Measurements from ENCODE around the gene KLHDC4.
"Not testable (repeated sequence)": the region's sequence is repeated elsewhere in the genome, so short reads cannot be mapped to it uniquely, and the experiment has no call there.

KLHDC4 gene

DNA sequence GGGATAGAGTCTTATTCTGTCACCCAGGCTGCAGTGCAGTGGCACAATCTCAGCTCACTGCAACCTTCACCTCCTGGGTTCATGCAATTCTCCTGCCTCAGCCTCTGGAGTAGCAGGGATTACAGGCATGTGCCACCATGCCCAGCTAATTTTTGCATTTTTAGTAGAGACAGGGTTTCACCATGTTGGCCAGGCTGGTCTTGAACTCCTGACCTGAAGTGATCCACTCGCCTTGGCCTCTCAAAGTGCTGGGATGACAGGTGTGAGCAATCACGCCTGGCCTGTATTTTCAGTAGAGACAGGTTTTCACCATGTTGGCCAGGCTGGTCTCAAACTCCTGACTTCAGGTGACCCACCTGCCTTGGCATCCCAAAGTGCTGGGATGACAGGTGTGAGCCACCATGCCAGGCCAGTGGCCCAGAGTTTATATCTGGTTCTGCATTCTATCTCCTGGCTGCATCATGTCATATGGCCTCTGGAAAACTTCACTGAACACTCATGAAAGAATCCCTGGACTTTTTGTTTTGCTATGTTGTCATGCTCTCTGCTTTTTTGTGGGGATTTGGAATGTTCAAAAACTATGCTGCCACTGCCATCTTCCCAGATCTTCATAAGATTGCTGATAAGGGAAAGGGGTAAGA, 21.8 kb upstream of the KLHDC4 start:
- not testable (repeated sequence) for DNase-seq

- DNase-seq = no peak
Observed at GRCh38 chr16:87784812-87785211, 19.0 kb upstream of the KLHDC4 start.

DNA sequence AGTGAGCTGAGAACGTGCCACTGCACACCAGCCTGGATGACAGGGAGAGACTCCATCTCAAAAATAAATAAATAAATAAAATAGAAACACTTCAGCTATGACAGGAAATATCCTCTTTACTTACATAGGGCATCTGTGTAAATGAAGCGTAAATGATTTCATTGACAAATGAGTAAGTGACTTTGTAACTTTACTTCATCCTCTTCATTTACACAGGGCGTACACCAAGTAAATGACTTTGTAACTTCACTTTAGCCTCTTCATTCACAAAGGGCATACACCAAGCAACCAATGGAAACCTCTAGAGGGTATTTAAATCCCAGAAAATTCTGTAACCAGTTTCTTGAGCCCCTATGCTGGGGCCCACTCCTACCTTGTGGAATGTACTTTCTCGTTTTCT, 16.2 kb upstream of the KLHDC4 start:
- no peak for DNase-seq

DNA sequence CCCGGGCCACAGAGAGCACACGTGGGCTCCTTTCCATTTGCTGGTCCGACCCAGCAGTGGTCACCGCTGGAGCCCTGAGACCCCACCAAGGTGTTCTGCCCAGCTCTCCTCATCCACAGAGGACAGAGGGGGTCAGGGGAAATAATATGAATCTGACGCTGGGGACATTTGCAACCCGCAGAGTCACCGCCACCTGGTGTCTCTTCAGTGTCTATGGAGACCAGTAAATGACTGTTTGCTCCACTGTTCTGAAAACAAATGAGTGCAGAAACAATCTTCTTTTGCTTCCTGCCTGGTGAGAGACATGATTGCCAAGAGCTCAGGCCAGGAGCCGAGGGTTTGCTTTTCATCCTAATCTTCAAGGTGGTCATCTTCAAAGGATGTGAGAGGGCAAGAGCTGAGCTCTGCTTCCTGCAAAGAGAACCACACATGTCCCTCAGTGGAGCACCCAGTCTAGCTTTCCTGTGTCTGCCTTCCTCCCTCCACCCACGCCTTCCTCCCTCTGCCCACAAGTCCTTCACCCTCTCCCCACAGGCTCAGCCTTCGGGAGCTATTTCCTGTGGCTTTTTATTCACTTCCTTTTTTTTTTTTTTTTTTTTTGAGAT, 14.7 kb upstream of the KLHDC4 start:
- DNase-seq = peak; percentile 48

GRCh38 chr16:87778830-87779579, 13.2 kb upstream of the KLHDC4 start:
- peak; percentile 92 for DNase-seq

DNA sequence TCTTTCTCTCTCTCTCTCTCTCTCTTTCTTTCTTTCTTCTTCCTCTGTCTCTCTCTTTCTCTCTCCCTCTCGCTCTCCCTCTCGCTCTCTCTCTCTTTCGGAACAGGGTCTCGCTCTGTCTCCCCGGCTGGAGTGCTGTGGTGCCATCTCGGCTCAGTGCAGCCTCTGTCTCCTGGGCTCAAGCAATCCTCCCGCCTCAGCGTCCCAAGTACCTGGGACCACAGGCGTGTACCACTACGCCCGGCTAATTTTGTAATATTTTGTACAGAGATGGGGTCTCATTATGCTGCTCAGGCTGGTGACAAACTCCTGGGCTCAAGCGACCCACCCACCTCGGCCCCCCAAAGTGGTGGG, 12.7 kb upstream of the KLHDC4 start:
- DNase-seq = no peak

- DNase-seq = not testable (repeated sequence)
Observed at GRCh38 chr16:87773836-87774235, 8.1 kb upstream of the KLHDC4 start.

DNA sequence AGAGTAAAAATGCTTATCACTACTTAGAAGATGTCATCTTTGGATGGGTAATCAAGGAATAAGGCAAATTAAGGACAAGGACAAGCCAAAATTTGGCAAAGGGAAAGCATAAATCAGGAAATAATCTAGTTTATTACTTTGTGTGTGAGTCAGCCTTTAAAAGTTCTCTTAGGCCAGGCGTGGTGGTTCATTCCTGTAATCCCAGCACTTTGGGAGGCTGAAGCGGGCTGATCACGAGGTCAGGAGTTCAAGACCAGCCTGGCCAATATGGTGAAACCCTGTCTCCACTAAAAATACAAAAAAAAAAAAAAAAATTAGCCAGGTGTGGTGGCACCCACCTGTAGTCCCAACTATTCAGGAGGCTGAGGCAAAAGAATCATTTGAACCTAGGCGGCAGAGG, 1.7 kb upstream of the KLHDC4 start:
- DNase-seq = not testable (repeated sequence)

- DNase-seq = no peak
Observed at GRCh38 chr16:87766485-87766797, 655 bp upstream of the KLHDC4 start.

DNA sequence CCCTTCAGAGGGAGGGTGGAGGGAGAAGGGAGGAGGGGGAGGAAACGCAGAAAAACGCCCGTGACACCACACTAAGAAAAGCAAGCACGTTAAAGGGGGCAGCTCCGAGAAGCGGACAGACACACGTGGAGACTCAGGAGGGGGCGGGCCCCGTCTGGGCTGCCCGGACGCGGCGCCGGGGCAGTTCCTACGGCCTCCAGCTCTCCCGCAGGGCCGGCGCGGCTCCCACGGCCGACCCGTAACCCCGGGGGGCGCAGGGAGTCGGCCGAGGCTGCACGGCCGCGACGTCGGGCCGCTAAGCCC, 362 bp downstream of the KLHDC4 start:
- peak; percentile 81 for DNase-seq

DNA sequence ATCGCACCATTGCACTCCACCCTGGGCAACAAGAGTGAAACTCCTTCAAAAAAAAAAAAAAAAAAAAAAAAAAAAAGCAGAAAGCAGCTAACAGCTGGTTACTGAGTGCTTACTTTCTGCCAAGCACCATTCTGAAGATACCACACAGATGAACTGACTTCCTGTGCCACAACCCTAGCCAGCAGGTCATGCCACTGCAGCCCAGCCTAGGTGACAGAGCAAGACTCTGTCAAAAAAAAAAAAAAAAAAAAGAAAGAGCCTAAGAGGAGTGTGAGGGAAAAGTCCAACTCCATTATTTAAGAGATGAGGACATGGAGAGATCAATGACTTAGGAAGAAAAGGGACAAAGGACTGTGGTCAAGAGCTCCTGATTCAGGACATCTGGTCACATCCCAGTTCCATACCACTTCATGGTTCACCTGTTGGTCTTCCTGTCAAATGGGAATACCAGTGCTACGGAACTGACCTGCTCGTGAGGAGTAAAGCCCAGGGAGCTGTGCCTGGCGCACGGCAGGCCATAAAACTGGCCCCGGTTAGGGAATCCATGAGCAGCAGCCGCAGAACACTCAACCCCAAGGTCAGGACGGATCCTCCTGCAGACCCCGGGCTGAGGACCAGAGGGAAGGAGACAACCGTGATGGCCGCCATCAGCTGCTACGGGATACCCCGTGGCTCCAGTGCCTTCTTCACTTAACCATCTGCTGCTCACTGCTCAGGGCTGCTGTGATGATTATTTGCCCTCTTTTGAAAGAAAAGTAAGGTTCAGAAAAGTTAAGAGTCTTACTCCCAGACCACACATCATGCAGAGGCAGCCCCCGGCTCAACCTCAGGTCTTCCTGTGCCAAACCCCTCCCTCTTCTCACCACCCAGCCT, 950 bp downstream of the KLHDC4 start:
- peak; percentile 73 for DNase-seq

DNA sequence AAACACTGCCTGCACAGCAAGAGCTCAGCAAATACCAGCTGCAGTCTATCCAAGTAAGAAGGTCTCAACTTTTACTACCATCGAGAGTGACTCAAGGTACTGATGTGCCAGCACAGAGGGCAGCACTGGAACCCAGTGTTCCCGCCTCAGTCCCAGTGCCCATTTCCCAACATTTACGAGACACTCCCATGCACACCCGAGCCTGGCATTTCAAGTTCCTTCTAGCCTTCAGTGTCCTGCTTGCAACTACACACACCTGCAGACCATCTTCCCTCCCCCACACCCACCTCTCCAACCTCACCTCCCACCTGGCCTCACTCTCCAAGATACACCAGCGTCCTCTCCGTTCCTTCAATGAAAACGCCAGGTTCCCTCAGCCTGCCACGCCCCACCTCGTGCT, 3.2 kb downstream of the KLHDC4 start:
- no peak for DNase-seq

DNA sequence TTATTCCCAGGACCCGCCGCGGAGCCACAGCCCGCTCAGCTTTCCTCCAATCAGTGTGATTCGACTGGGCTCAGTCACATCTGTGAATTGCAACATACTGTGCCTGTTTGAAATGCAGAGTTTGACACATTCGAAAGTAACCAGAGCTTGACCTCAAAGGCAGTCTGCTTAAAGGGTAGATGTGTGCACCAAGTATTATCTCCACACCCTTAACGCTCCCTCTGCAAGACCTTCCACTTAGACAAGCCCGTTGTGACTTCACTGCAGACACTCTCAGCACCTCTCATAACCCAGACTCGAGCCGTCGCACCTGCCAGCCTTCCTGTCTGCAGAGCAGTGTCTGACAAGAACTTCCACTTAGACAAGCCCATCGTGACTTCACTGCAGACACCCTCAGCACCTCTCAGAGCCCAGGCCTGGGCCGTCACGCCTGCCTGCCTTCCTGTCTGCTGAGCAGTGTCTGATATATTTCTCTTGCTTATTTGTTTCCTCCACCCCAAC, 3.7 kb downstream of the KLHDC4 start:
- DNase-seq = peak; percentile 52

DNA sequence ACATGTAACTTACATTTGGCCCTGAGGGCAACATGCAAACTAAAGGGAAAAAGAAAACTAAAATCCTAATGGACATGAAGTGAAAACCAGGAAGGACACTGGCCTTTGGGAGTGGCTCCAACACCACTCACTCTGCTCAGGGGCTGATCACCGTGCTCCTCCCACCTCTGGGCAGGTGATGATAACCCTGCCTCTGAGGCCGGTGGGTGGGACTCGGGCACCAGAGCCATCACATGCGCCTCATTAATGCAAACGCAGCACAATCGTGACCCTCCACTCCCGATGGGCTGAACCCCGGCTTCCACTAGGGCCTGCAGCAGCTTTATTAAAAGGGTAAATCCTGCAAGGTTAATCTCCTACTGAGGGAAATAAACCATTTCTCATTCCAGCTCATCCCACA, 4.7 kb downstream of the KLHDC4 start:
- no peak for DNase-seq

- DNase-seq = no peak
Observed at GRCh38 chr16:87757841-87758426, 7.9 kb downstream of the KLHDC4 start.

DNA sequence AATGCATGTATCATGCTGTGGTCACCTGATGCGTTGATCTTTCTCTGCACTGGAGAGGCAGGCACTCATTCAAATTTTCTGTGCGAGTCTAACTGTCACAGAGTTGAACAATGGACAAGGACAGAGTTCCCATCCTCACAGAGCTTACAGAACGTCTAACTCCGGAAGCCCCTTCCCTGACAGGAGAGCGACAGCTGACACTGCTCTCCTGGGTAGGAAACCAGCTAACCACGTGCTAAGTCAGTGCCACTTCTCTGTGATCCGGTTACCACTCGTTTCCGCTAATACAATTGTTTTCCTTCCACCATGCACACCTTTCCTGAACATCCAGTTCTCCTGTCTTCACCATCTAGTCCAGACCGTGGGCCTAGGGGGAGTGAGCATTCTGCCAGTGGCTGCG, 11.3 kb downstream of the KLHDC4 start:
- DNase-seq = peak; percentile 24

DNA sequence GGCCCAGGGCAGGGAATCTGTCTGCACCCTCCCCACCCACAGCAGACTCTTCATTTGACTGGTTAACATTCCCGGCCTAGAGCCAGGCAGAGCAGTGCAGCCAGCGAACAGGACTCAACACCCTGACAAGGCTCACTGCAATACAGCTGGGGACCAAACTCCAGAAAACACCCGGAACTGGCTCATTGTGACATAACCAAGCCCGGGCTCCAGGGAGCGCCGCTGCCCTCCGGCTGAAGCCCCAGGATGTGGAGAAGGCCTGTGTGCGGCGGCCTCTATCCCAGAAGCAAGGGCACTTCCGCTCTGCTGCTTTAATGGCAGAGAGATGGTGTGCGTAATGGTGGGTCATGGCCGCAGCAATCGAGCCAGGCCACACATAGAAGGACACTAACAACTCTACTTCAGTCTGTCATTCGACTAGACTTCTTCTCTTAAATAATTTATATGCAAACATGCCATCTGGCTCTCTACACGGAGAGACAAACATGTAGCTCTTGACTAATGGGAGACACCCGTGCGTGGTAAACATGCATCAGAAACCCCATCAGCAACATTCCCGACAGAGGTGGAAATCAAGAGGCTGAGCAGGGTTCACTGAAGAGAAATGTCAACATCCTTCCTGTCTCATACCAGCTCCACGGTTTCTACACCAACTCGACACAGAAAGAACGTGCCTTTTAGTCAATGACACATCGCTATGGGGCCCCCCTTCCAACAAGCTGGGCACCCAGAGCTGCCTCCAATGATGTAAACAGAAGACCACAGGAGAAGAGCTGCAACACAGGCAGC, 18.0 kb downstream of the KLHDC4 start:
- no peak for DNase-seq

GRCh38 chr16:87746178-87746577, 19.6 kb downstream of the KLHDC4 start:
- DNase-seq = no peak

DNA sequence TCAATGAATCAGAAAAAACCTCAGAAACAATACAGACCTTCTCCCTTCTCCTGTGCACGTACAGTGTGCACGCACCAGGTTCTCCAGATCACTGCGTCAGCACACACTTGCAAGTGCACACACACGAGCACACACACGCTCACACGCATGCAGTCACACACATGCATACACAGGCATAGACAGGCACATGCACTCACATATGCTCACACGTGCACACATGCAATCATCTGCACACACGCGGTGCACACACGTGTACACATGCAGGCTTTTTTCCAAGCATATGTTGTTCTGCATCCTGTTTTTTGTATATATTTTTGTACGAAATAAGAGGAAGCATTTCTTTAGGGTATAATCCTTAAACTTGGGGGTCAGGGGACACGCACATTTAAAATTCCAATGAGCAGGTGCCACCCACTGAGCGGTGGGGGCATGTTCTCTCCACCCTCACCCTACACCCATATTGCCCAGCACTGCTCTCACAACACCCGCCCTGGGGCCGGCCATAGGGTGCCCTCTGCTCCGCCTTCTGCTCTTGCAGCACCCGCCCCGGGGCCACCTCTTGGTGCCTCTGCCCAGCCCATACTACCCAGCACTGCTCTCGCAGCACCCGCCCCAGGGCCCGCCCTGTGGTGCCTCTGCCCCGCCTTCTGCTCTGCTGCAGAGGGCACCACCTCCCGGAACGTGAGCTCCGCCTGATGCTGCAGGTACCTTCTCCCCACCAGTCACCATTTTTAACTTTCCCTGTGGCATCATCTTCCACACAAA, 20.9 kb downstream of the KLHDC4 start:
- DNase-seq = no peak

DNA sequence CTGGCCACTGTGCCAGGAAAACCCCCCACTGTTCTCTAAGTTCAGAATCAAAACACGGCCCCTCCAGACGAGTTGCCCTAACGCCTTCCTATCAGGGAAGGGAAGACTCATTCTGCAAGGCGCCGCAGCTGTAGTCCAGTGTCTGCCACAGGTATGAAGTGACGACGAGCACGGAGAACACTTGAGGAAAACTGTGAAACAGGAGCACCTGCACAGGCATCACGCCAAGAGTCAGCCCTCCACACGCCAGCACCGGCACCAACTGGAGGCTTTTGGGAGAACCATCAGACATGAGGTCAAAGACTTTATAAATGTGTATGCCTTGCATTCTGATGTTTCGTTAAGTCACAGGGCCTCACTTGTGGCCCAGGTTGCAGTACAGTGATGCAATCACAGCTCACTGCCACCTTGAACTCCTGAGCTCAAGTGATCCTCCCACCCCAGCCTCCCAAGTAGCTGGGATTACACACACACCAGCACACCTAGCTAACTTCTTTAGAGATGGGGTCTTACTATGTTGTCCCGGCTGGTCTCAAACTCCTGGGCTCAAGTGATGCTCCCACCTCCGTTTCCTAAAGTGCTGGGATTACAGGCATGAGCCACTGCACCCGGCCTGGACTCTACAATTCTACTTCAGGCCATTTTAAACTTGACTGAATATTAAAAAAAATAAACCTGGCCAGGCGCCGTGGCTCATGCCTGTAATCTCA, 22.9 kb downstream of the KLHDC4 start:
- no peak for DNase-seq

Data from CD4-positive, alpha-beta T cell treated with Interleukin-12 subunit alpha and Interleukin-12 subunit beta, for 1 hour (primary cell).